Cardiac fibroblast (primary cell): ENCODE results near the gene TMEM14A.
"Not testable (repeated sequence)": the region's sequence is repeated elsewhere in the genome, so short reads cannot be mapped to it uniquely, and the experiment has no call there.

Experiments
- DNase-seq, 2 donors: peaks; one replicate each; pipeline versions ENCODE4 v3.0.0 to v3.0.0-alpha.2; 2010; ENCODE audit warnings: low read depth in 2 of 2
- H3K4me3 ChIP-seq, 2 donors: replicated peaks in 1 of 2; 1 replicate in 1 of 2; 2 replicates in 1 of 2; pipeline ENCODE4 v1.5.1; 2011; ENCODE audit warnings: low read depth in 2 of 2, low read length in 2 of 2, mild to moderate bottlenecking in 2 of 2, moderate library complexity in 1 of 2
- TF ChIP-seq, protein P1 (sequence below): IDR thresholded peaks from one replicate; pipeline ENCODE4 v1.5.1; 2011; ENCODE audit warnings: low read depth, mild to moderate bottlenecking, low read length, inconsistent platforms

Gene TMEM14A

DNA sequence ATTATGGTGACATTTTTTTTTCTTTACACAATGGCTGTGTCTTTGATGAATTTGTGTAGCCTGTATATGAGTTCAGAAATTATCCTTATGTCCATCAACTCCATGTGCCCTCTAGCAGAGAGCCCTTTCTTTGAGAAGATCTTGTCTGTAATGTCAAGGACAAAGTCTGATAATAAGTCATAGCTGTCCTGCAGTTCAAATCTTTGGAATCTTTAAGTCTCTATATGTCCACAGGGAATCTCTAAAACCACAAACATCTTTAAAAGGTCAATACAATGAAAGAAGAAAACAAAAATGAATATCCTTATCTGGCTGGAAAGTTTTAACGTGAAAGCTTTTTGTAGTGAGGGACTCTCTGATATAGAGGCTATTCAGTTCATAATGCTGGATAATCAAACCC, 16.9 kb upstream of the TMEM14A start:
- TF ChIP-seq, protein P1, sequence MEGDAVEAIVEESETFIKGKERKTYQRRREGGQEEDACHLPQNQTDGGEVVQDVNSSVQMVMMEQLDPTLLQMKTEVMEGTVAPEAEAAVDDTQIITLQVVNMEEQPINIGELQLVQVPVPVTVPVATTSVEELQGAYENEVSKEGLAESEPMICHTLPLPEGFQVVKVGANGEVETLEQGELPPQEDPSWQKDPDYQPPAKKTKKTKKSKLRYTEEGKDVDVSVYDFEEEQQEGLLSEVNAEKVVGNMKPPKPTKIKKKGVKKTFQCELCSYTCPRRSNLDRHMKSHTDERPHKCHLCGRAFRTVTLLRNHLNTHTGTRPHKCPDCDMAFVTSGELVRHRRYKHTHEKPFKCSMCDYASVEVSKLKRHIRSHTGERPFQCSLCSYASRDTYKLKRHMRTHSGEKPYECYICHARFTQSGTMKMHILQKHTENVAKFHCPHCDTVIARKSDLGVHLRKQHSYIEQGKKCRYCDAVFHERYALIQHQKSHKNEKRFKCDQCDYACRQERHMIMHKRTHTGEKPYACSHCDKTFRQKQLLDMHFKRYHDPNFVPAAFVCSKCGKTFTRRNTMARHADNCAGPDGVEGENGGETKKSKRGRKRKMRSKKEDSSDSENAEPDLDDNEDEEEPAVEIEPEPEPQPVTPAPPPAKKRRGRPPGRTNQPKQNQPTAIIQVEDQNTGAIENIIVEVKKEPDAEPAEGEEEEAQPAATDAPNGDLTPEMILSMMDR, result no peak
- DNase-seq, result no peak

DNA sequence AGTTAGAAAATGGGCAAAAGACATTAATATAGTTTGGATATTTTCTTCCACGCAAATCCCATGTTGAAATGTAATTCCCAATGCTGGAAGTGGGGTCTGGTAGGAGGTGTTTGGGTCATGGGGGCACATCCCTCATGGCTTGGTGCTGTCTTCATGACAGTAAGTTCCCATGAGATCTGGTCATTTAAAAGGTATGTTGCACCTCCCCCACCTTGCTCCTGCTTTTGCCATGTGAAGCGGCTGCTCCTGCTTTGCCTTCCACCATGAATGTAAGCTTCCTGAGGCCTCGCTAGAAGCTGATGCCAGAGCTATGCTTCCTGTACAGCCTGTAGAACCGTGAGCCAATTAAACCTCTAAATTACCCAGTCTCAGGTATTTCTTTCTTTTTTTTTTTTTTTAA, 16.3 kb upstream of the TMEM14A start:
- no peak overlapping the region for H3K4me3 ChIP-seq
- TF ChIP-seq, protein P1, result no peak
- no peak for DNase-seq

More for the DNA sequence above, 16.9 kb upstream of the TMEM14A start:
- no peak overlapping the region for H3K4me3 ChIP-seq

DNA sequence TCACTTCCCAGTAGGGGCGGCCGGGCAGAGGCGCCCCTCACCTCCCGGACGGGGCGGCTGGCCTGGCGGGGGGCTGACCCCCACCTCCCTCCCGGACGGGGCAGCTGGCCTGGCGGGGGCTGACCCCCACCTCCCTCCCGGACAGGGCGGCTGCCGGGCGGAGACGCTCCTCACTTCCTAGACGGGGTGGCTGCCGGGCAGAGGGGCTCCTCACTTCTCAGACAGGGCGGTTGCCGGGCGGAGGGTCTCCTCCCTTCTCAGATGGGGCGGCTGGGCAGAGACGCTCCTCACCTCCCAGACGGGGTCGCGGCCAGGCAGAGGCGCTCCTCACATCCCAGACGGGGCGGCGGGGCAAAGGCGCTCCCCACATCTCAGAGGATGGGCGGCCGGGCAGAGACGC, 15.0 kb upstream of the TMEM14A start:
- not testable (repeated sequence) for DNase-seq, H3K4me3 ChIP-seq

DNA sequence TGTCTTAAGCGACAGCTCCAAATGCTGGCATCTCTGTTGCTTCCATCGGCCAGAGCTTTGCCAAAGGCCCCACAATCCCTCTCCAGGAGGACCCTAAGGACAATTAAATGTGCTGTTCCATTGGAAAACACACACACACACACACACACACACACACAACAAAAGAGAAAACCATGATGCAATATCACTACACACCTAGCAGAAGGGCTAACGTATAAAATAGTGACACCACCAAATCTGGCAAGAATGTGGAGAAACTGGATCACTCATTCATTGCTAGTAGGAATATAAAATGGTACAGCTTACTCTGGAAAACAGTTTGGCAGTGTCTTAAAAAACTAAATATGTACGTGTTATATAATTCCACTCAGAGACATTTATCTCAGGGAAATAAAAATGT, 13.0 kb upstream of the TMEM14A start:
- no peak overlapping the region for H3K4me3 ChIP-seq
- TF ChIP-seq, protein P1, result no peak
- no peak for DNase-seq

DNA sequence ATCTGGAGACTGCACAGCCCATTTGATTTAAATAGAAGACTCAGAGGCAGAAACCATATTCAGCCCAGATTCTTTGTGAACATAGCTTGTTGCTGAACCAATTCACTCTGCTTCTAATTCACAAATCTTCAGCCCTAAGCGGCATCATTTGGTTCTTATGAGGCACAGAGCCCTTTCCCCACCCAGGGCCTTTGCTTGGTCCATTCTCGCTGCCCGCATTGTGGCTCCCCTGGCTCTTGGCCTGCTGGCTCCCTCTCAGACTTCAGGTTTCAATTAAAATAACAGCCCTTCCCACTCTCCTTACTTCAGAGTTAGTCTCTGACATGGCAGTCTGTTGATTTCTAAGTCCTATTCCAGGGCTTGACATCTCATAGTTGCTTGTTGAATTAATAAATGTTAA, 9.4 kb upstream of the TMEM14A start:
- no peak overlapping the region for H3K4me3 ChIP-seq
- no peak for DNase-seq
- TF ChIP-seq, protein P1, result no peak

DNA sequence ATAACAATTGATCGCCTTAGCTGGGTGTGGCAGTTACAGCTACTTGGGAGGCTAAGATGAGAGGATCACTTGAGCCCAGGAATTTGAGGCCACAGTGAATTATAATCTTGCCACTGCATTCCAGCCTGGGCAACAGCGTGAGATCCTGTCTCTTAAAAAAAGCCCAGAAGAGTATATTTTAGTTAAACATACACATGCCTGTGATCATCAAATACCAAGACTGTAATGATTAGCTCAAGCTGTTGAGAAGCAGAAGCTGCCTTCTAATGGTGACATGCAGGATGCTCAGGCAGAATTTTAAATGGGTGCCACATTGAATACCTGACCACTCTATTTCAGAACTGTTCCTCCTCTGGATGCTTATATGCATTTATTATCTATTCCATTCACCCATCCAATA, 8.9 kb upstream of the TMEM14A start:
- DNase-seq, result no peak
- no peak overlapping the region for H3K4me3 ChIP-seq
- TF ChIP-seq, protein P1, result no peak

DNA sequence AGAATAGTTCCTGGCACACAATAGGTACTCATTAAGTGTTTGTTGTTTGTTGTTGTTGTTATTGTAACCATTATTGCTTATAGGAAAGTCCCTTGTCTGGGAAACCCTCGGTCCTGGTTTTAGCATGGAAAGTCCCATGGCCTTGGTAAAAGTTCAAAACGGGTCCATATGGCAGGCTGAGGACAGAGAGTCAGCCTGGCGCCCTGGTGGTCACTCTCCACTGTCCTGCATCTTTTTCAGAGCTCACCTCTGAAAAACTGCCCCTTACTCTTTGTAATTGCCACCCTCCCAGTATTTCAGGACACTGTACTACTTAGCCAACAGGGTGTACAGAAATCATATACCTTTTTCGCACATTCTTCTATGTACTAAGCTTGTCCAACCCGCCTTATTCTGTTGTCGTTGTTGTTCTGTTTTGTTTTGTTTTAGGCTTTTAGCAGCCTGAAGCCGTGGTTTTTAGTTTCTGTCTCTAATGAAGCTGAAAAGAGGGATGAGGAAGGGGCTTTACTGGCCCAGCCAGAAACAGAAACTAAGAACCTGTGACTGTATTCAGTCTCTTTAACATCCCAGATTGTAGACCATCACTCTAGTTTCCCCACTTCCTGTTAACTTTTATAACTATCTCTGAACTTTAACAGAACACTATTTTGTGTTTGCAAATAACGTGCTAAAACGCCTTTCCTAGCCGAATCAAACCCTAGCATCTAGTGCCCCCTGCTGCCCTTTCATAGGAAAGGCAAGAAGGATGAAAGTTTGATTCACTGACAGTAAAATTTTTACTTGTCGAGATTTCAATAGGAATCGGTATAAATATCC, 7.6 kb upstream of the TMEM14A start:
- peak; percentile 87 to 89 for DNase-seq
- TF ChIP-seq, protein P1, result peak; percentile 80
- peak overlapping the region; percentile 72 to 80 for H3K4me3 ChIP-seq
